Inferior parietal cortex (tissue), 1 donor: Measurements from ENCODE around the gene LRRC42.
"Not testable (repeated sequence)": the region's sequence is repeated elsewhere in the genome, so short reads cannot be mapped to it uniquely, and the experiment has no call there.

Experiments used
- DNase-seq: peaks from one replicate; pipeline ENCODE4 v3.0.0-alpha.2; 2016; ENCODE audit errors: extremely low spot score

The LRRC42 gene

GRCh38 chr1:53967409-53968124 lies 21.4 kb downstream of the LRRC42 start:
- DNase-seq = no peak

GRCh38 chr1:53968125-53968513 lies 22.0 kb downstream of the LRRC42 start:
- no peak for DNase-seq

GRCh38 chr1:53969323-53969722 lies 23.2 kb downstream of the LRRC42 start:
- DNase-seq = not testable (repeated sequence)

- DNase-seq = no peak
These were observed 25.6 kb downstream of the LRRC42 start for GRCh38 chr1:53971718-53972117.

GRCh38 chr1:53975861-53976260 lies 29.7 kb downstream of the LRRC42 start:
- no peak for DNase-seq

- DNase-seq = no peak
These were observed 33.7 kb downstream of the LRRC42 start for GRCh38 chr1:53979712-53980450.

GRCh38 chr1:53981220-53981619 lies 35.1 kb downstream of the LRRC42 start:
- DNase-seq = no peak

- DNase-seq = no peak
These were observed 36.0 kb downstream of the LRRC42 start for GRCh38 chr1:53982034-53982762.

- no peak for DNase-seq
These were observed 36.6 kb downstream of the LRRC42 start for GRCh38 chr1:53982763-53983104.

- no peak for DNase-seq
These were observed 38.6 kb downstream of the LRRC42 start for GRCh38 chr1:53984726-53985125.

- no peak for DNase-seq
These were observed 40.3 kb downstream of the LRRC42 start for GRCh38 chr1:53986458-53986857.

GRCh38 chr1:53987880-53988279 lies 41.7 kb downstream of the LRRC42 start:
- DNase-seq = no peak

- DNase-seq = no peak
These were observed 46.1 kb downstream of the LRRC42 start for GRCh38 chr1:53992085-53992874.

- not testable (repeated sequence) for DNase-seq
These were observed 48.4 kb downstream of the LRRC42 start for GRCh38 chr1:53994516-53994915.

- no peak for DNase-seq
These were observed 49.5 kb downstream of the LRRC42 start for GRCh38 chr1:53995683-53996082.

GRCh38 chr1:53998223-53998622 lies 52.1 kb downstream of the LRRC42 start:
- DNase-seq = no peak

- DNase-seq = no peak
These were observed 53.8 kb downstream of the LRRC42 start for GRCh38 chr1:53999920-54000319.

GRCh38 chr1:54001591-54001990 lies 55.4 kb downstream of the LRRC42 start:
- no peak for DNase-seq

- no peak for DNase-seq
These were observed 56.5 kb downstream of the LRRC42 start for GRCh38 chr1:54002544-54003248.

GRCh38 chr1:54003249-54003646 lies 57.1 kb downstream of the LRRC42 start:
- DNase-seq = no peak

GRCh38 chr1:54003750-54004480 lies 57.8 kb downstream of the LRRC42 start:
- DNase-seq = not testable (repeated sequence)
